G401 (cell line): ENCODE results near the gene SLC35F1. TPM values are rescaled to one million over a fixed set of nuclear protein-coding genes. Genes with fewer than 3 reads are reported as not detected.

ENCODE experiments used
- DNase-seq: peaks from one replicate; pipeline ENCODE4 v3.0.0-alpha.2; 2015; ENCODE audit warnings: low spot score
- in situ Hi-C: cut with HindIII; loops from 2 replicates; pipeline ENCODE4 v1.10.0; 2016; ENCODE audit warnings: low sequenced_read_pairs, mixed read lengths
- total RNA-seq: library from RNA; depleted of rRNA; stranded (reverse); fragments of >200 nt; shearing (Covaris generic); gene quantifications from 2 replicates; pipeline ENCODE4 v1.2.3, GENCODE V29; 2014; rRNA removed

SLC35F1 gene
- total RNA-seq, 1 experiment from 2014 or later, result not detected

DNA sequence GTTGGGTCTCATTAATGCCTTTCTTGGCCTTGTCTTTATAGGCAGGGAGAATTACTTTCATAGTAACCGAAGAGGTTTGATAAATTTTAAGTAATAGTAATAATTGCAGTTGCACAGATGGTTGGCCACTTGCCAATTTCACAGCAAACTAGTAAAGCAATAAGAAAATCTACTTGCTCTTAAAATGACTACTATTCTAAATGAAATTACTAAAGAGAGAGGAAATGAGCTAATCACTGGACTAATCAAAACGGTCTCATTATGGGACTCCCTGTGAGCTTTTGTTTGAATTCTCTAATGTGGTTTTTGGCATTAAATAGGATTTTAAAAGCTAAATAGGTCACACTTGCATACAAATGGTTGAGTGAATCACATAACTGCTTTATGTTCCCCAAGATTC lies 413.6 kb downstream of the SLC35F1 start:
- in situ Hi-C loops, result no loop called here
- peak; percentile 12 for DNase-seq

DNA sequence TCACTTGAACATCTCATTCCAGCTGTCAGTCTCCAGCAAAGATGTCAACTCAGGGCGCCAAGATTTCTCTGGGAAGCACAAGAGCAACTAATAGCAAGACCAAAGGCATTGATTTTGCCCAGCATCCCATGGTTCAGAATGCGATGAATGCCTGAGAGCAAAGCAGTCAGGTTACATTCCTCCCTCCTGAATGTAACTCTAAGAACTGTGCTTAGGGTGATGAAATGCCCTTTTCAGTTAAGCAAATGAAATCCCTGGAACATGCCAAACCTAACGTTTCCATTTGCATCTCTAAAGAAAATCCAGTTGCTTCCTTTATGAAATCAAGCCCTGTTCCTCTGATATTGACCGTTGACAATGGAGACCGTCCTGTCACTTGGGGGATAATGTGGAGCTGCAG lies 417.1 kb downstream of the SLC35F1 start:
- in situ Hi-C loops, result no loop called here
- no peak for DNase-seq

DNA sequence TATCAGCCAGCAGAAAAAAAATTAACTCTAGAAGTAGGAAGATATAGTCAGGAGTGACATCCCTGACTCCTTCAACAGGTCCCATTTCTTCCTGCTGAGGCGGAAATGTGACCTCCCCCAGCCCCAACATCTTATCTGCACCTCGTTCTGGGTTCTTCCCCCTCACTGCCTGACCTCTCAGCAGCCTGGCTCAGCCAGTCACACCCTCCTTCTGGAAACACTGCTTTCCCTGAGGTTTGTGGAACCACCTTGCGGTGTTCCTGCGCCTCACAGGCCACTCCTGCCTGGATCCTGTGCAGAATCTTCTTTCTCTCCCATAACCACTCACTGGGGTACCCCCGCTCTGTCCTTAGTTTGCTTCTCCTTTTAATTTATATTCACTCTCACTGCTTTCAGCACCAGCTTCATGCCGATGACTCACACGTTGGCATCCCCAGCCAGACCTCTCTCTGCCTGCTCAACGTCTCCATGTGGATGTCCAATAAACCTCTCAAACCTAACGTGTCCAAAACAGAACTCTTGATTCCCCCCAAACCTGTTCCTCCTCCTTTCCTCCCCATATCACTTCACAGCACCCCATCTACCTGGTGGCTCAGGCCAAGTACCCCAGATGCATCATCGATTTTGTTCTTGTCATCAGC lies 418.3 kb downstream of the SLC35F1 start:
- in situ Hi-C loops, result no loop called here
- no peak for DNase-seq

DNA sequence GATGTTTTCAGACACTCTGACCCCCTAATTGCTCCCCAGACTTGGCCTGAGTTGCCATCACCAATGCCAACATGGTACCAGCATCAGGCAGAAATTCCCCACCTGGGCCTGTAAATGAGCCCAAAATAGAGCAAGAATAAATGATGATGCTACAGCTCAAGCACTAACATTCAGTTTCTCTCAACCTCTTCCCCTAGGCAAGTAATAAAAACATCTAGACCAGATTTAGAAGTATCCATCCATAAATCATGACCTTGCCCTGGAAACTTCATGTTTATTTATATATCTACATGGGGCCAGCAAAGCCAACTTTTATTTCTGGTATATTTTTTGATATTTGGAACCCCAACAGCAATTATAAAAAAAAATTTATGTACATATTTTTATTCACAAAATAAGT lies 419.6 kb downstream of the SLC35F1 start:
- in situ Hi-C loops, result no loop called here
- no peak for DNase-seq

DNA sequence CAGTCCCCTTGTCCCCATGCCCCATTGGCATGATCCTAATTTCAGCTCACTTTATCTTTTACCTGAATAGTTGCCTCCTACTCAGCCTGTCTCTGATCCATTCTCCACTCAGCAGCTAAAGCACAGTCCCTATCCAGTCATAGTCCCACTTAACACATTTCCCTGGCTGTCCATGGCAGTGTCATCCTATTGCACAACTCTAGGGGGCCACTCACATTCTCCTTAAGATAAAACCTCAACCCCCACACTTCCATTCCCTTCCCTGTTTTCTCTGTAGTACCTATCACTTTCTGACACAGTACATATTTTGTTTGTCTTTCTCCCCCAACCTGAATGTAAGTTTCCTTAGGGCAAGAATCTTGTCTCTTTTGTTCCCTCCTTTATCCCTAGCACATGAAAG lies 420.2 kb downstream of the SLC35F1 start:
- DNase-seq, result no peak
- in situ Hi-C loops, result no loop called here

DNA sequence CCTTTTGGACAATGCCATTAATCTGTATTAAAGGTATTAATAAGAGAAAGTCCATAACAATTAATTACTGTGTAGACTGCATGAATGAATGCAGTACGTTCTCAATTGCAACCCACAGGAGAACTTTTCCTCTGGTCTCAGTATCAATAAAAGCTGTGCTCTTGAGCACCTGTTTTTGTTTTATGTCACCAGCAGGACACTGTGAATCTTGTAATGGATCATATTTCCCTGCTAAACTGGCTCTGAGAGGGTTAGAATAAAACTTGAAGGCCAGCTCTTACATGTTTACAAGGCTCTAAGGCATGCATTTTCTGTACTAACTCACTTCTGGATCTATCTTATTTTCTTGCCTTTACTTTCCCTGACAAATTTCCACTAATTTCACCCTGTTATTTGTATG lies 426.7 kb downstream of the SLC35F1 start:
- in situ Hi-C loops, result no loop called here
- DNase-seq, result no peak

DNA sequence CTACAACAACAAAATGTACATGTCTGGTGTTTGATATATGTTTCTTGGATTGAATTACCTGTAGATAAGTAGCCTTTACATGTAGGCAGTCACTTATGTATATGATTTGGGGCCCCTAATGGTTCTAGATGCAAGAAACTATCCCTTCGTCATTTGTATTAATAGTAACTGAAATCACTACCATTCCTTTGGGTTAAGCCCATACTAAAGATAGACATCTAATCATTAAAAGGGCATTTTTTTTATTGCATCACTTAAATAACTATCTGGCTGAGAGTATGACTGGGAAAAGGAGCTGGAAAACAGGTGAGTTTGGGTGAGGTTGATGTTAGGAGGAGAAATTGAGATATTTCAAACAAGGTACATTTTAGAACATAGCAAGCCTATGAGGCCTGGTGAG lies 427.6 kb downstream of the SLC35F1 start:
- DNase-seq, result no peak
- in situ Hi-C loops, result no loop called here

DNA sequence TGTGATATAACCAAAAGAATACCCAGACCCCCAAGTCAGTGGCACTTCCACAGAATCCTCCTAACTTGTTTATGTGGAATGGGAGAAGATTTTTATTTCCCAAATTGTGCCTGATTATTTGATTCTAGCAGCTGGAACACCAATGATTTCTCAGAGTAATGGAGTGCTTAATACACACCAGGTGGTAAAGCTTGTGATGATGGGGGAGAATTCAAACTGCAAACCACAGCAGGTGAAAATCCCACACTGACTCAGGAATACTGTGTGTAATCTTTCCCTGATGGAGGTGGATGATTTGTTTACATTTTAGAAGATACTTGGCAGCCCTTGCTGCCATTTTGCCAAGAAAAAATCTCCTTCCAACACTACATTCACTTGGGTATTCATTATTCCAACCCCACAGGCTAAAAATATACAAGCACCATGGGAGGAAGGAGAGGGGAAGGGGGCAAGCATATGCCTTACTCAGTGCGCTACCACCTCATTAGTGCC lies 428.3 kb downstream of the SLC35F1 start:
- in situ Hi-C loops, result no loop called here
- no peak for DNase-seq

DNA sequence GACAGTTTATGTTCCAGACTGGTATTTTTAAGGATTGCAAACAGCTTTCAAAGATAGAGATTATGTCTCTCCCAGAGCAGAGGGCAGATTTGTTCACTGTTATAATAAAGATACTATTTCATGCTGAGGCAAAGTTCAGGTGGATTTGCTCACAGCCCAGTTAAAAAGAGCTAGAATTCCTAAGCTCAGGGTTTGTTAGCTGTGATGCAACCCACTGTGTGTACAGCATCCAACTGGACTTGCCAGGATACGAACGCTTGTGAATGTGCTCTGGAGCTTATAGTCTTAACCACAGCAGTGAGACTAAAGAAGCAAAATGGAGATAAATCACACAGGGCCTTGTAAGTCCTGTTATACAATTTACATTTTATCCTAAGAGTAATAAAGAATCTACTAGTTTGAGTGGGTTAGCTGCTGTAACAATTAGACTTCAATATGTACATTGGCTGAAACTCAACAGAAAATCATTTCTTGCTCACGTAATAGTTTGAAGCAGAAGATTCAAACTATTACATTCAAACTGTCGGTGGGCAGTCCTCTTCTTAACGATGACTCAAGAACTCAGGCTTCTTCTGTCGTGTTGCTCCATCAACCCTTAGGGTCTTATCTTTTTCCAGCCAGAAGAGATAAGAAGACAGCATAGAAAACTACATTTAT lies 437.1 kb downstream of the SLC35F1 start:
- in situ Hi-C loops, result no loop called here
- DNase-seq, result no peak

DNA sequence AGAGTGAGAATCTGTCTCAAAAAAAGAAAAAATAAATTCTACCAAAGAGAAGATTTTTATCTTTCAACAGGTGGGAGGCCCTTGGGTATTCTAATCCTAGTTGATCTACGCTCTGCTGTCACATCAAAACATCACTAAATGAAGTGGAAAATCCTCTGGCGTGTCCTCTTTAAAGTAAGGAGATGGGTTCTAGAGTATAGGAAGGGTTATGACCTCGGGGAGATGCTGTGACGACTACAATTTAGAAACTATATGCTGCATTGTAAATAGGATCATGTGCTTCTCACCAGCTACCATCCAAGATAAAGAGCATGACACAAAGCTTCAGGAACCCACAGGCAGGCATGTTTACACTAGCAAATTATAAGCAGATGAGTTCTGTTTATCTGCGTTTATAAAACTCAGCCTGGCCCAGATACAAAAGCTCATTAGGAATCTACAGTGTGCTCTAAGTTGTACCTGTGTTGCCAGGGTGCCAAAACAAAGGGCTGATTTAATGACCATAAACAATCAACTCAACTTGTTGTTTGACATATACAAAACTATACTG lies 443.9 kb downstream of the SLC35F1 start:
- no peak for DNase-seq
- in situ Hi-C loops, result no loop called here

DNA sequence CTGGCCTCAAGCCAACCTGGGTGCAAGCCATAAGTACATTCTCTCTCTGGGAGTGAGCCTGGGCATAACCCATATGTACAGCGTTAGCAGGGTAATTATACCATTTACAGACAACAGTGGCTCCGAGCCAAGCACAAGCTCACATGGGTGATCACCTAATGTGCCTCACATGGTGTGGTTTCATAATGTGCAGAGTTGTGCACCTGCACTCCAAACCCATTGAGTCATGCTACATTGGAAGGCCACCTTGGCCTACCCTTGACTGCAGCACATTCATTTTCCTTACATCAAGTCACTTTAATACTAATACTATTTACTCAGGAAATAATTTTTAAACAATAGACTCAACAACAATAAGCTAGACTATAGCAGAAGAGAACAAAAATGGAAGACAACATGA lies 446.5 kb downstream of the SLC35F1 start:
- no peak for DNase-seq
- in situ Hi-C loops, result no loop called here

DNA sequence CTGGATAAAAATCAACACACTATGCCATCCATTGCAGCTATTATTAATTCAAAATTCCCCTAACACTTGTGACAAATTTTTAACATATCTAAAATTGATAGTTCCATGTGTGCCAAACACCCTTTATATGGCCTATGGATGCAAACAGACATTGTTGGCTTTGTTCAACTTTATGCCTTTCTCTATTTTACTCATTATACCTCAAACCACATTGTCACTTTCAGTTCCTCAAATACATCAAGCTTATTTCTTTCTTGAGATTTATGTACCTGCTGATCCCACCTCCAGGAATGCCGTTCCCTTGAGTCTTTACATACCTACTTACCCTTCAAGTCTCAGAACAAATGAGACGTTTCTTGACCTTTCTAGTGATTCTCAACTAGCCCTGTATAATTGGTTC lies 447.6 kb downstream of the SLC35F1 start:
- in situ Hi-C loops, result no loop called here
- no peak for DNase-seq

DNA sequence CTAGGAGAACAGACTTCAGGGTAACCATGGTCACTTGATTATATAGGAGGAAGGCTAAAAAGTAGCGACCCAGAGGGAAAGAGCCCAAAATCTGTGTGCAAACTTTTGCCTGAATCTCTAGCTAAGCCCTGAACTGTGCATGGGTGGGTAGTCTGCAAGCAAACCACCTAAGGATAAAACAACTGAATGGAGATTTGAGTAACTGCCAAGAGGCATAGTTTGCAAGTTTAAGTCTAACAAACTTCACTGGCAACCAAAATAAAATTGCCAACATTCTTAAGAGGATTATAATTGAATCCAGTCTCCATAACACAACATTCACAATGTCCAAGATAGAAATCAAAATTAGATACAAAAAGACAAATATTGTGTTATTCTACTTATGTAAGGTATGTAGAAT lies 449.0 kb downstream of the SLC35F1 start:
- no peak for DNase-seq
- in situ Hi-C loops, result no loop called here

DNA sequence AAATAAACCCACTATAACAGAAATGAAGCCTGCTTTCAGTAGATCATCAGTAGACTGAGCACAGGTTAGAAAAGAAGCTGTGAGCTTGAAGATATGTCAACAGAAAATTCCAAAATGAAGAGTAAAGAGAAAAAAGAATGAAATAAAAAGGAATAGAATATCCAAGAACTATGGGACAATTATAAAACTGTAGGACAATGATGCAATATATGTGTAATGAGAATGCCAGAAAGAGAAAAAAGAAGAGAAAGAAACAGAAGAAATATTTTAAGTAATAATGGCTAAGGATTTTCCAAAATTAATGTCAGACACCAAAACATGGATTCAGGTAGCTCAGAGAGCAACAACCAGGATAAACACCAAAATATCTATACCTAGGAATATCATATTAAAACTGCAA lies 449.6 kb downstream of the SLC35F1 start:
- DNase-seq, result no peak
- in situ Hi-C loops, result no loop called here

Other genes starting within 250 kb of the SLC35F1 start
- gene NUS1, start 231.8 kb upstream of the SLC35F1 start, total RNA-seq, result 54.1 and 62.6 TPM in 2 replicates